Activated CD4-positive, CD25-positive, alpha-beta regulatory T cell treated with anti-CD3 and anti-CD28 coated beads, Interleukin-2, amount 50 U/mL, for 72 hours (primary cell): ENCODE results near the gene ZNF579.

Source experiments
- DNase-seq: peaks from one replicate; pipeline ENCODE4 v3.0.0; 2021

Gene ZNF579

GRCh38 chr19:55567708-55568328 lies 12.8 kb downstream of the ZNF579 start:
- DNase-seq = no peak

GRCh38 chr19:55566823-55567222 lies 13.8 kb downstream of the ZNF579 start:
- no peak for DNase-seq

DNA sequence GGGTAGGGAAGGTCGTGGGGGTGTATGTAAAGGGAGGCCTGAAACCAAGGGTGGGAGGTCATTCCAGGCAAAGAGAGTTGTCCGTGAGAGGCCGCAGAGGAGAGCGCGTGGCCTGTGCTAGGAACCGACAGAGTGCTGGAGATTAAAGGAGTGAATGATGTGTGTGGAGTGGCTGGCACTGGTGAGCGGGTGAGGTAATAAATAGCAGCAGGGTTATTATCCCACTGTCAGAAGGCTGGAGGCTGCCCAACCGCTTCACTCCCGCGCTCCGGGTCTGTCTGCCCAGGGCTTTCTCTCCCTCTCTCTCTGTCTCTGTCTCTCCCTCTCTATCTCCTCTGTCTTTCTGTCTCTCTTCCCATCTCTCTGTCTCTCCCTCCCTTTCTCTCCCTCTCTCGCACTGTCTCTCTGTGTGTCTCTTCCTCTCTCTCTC lies 17.4 kb downstream of the ZNF579 start:
- no peak for DNase-seq

- no peak for DNase-seq
Measured at GRCh38 chr19:55559684-55560083, 21.0 kb downstream of the ZNF579 start.

GRCh38 chr19:55554741-55555152 lies 25.9 kb downstream of the ZNF579 start:
- no peak for DNase-seq

DNA sequence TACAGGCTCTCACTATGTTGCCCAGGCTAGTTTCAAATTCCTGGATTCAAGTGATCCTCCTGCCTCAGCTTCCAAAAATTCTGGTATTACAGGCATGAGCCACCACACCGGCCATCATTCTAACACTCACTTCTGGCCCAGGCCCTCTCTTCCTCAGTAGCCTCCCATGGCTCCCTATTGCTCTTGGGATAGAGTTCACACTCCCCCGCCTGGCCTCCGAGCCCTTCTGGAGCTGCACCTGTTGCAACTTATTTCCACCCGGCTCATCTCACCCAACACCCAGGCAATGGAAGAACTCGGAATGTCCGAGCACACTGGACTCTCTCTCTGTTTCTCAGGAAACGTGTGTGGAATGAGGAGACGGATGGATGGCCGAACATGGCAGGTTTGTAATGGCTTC lies 26.3 kb downstream of the ZNF579 start:
- no peak for DNase-seq

DNA sequence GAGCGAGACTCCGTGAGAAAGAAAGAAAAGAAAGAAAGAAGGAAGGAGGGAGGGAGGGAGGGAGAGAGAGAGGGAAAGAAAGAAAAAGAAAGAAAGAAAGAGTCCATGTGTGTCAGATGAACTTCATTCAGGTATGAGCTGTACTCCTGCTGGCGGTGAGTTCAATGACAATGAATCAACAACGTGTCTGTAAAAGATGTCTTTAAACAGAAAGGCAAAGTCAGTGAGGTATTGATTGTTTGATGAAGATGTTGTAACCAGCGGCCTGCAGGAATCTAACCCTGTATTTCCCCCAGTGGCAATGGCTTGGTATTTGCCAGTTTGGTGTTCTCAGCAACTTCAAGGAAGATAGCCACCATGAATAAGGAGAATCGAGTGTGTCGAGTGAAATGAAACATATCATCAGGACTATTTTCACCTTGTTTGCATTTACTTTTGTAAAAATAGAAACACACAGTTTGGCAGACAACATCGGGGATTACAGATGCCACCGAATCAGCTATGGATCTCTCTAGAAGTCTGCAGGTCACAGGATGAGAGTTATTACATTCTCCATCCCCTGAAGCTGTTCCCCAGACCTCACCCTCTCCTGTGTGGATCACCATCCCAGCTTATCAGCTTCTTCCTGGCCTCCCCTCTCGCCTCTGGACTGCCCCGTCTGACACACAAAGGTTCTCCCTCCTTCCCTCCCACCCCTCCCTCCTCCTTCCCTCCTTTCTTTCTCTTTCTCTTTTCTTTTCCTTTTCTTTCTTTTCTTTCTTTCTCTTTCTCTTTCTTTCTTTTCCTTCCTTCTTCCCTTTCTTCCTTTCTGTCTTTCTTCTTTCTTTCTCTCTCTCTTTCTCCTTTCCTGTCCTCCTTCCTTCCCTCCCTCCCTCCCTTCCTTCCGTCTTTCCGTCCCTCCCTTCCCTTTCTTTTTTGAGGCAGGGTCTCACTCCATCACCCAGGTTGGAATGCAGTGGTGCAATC lies 27.1 kb downstream of the ZNF579 start:
- DNase-seq = no peak

GRCh38 chr19:55552620-55553019 lies 28.0 kb downstream of the ZNF579 start:
- DNase-seq = no peak

GRCh38 chr19:55552206-55552605 lies 28.4 kb downstream of the ZNF579 start:
- DNase-seq = no peak

DNA sequence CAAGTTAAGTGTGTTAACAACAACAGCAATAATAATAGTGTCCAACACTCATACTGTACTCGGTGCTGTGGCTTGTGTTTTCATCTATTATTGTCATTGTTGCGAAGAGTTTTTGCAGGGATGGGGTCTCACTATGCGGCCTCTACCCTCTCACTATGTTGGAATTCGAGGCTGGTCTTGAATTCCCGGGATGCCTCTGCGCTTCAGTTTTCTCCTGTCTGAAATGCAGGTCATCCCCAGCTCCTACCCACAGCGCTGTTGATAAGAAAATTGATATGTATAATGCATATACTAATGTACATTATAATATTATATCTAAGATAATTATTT lies 30.4 kb downstream of the ZNF579 start:
- DNase-seq = no peak

DNA sequence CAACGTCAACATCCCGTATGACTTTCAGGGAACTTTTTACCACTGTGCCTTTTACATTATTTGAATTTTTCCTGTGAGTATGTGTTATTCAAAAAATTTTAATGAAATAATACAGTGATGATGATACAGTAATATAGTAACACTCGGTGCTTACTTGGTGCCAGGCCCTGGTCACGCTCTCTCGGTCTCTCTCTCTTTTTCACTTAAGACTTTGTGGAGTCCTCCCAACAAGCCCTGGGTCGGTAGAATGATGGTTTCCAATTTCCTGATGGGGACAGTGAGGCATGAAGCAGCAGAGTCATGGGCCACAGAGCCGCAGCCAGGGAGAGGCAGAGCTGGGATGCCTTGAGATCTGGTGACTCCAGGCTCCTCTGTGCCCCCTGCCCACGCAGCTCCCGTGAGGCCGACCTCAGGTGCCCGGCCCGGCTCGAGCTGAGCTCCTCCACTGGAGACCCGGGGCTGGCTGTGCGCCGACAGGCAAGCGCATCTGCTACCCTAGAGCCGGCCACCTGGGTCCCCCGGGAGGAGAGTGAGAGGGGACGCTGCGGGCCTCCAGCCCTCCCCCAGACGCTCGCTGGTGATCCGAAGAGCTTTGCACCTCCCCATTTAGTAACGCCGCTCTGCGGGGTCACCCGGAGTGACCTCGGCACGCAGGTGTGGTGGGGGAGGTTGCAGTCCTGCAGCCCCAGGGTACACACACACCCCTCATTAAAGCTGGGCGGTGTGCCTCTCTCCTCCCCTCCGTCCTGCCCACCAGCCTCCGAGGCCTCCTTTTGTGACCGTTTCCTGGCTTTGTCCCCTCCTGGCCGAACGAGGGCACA lies 30.9 kb downstream of the ZNF579 start:
- DNase-seq = no peak

- DNase-seq = no peak
Measured at GRCh38 chr19:55546822-55547614, 33.6 kb downstream of the ZNF579 start.

DNA sequence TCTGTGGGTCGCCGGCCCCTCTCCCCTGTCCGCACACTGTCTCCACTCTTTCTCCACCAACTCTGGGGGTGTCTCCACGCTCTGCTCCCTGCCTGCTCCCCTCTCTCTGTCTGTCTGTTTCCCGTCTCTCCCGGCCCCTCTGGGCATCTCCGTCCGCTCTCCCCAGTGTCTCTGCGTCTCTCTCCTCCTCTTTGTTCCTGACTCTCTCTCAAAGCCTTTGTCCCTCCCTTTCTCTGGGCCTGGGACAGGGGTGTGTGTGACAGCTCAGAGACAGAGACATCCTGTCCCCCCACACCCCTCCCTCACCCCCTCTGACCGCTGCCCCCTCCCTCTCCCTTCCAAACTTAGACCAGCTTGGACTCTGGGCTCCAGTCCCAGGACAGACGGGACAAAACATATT lies 34.6 kb downstream of the ZNF579 start:
- no peak for DNase-seq

- DNase-seq = no peak
Measured at GRCh38 chr19:55545443-55545842, 35.2 kb downstream of the ZNF579 start, which contains the start of gene SBK3. Gene SBK3 (minus strand): TSS chr19:55545543. CDS start chr19:55545543, 0 bp downstream.

DNA sequence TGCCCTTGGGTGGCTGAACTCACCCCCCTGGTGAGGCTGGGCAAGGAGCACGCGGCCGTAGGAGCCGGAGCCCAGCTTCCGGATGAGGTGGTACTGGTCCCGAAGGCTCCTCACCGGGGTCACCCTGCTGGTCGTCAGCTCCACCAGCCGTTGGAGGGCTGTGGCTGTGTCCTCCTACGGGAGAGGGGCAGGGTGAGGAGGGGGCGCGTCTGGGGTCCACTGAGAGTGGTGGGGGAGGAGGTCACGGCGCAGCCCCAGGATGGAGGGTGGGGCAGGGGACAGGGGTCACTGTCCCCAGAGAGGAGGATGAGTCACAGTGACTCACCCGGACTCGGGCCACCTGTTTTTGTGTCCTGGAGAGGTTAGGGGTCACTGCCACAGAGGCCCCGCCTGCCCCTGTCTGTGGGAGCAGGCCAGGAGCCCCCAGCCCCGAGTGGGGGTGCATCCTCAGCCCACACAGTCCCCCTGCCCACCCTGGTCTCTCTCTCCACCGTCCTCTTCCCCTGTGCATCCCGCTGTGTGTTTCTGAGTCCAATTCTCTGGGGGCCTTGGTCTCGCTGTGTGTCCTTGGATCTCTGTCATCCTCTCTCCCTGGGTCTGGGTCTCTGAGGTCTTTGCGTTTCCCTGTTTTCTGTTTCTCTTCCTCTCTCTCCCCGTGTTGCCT lies 35.7 kb downstream of the ZNF579 start:
- DNase-seq = no peak

DNA sequence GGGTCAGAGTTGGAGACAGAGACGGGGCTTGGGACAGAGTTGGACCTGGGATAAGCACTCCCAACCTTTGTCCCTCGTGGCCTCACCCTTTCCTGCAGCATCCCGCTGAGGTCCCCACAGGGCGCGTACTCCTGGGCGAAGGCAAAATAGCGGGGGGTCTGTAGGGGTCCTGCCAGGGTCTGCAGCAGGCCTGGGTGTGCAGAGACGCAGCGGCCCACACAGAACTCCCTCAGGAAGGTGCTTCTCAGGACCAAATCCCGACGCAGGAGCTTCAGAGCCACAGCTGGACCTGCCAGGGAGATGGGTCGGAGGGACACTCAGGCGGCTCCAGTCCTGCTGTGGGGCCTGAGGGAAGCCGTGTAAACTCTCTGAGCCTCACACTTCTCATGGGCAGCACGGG lies 36.6 kb downstream of the ZNF579 start:
- DNase-seq = no peak

- DNase-seq = no peak
Measured at GRCh38 chr19:55543567-55543966, 37.1 kb downstream of the ZNF579 start.

GRCh38 chr19:55542292-55542855 lies 38.3 kb downstream of the ZNF579 start:
- no peak for DNase-seq

DNA sequence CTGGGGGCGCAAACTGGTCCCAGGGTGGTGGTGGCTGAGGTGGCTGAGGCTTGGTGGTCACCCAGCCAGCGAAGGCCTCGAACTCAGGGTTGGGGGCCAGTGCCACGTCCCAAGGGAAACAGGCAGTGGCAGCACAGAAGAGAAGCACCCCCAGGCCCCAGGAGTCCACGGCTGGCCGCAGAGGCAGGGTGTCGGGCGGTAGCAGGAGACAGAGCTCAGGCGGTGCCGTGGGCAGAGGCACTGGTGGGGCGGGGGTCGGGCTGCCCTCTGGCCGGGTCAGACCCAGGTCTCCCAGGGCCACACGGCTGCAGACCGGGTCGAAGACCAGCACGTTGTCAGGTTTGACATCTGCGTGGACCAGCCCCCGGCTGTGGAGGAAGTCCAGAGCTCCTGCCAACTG lies 39.6 kb downstream of the ZNF579 start:
- DNase-seq = no peak

GRCh38 chr19:55540619-55541018 lies 40.0 kb downstream of the ZNF579 start:
- DNase-seq = no peak
